Astrocyte (in vitro differentiated cells and primary cell): ENCODE data around the gene TANGO6.

ENCODE experiments used
- CTCF ChIP-seq: IDR thresholded peaks from 2 replicates; pipeline ENCODE4 v1.5.1; 2011; ENCODE audit warnings: low read depth, mild to moderate bottlenecking, inconsistent platforms, low read length, moderate library complexity; ENCODE audit not compliant: insufficient read depth
- EZH2 ChIP-seq: IDR thresholded peaks from 2 replicates; pipeline ENCODE4 v1.6.1; 2012; ENCODE audit warnings: mild to moderate bottlenecking, low read length, inconsistent platforms; ENCODE audit not compliant: insufficient read depth

- no peak for TF ChIP-seq CTCF
- no peak for TF ChIP-seq EZH2
Measured at GRCh38 chr16:68954911-68955635, 111.7 kb downstream of the TANGO6 start.
